HG03558 (cell line): Measurements from ENCODE around the gene FBXO10.
A peak's percentile ranks its signal among the peaks of the same experiment; 100 is the strongest.
"Not testable (repeated sequence)": the region's sequence is repeated elsewhere in the genome, so short reads cannot be mapped to it uniquely, and the experiment has no call there.

ENCODE experiments used
- ATAC-seq: cut with Tn5 transposase; IDR thresholded peaks from one replicate; pipeline ENCODE4 v1.9.1; 2021; ENCODE audit warnings: moderate number of reproducible peaks; ENCODE audit not compliant: unreplicated experiment; ENCODE audit errors: extremely low read depth

Gene FBXO10

DNA sequence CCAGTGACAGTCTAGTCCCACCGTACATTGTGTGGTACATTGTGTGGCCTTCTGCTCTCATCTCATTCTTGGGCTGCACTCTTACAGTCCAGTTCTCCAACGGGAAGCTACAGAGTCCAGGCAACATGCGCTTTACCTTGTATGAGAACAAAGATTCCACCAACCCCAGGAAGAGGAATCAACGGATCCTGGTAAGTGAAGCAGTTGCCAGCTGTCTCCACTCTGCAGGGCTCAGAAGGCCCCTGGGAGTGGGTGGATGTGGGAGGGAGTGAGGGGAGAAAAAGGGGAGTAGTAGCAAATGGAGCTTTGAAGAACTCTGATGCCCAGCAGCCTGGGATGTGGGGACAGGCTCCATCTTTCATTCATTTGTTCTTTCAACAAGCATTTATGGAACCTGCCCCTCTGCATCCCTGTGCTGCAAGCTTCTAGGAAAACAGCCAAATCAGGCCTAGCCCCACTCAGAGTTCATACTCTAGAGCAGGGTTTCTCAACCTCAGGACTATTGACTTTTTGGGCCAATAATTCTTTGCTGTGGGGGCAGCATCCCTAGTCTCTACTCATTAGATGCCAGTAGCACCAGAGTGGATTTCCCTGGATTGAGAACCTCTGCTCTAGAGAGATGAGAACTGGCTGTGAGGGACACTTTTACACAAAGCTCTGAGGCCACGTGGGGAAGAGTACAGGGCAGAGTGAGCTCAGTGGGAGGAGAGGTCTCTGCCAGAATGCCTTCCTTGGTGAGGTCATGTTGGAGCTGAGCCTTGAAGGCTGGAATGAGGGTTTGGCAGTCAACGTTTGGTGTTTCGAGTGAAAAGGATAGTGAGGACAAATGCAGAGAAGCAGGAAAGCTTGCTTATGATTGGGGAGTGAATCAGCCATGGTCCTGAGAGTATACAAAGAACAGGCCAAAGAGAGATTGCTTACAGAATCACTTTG, 89.3 kb downstream of the FBXO10 start:
- ATAC-seq = no peak

GRCh38 chr9:37486256-37486615, 89.9 kb downstream of the FBXO10 start:
- no peak for ATAC-seq

GRCh38 chr9:37485389-37486255, 90.6 kb downstream of the FBXO10 start, which contains the start of gene POLR1E:
TSS of gene POLR1E (plus strand) at chr9:37485948. CDS start at chr9:37486048, 100 bp downstream.
- ATAC-seq = peak; percentile 93

DNA sequence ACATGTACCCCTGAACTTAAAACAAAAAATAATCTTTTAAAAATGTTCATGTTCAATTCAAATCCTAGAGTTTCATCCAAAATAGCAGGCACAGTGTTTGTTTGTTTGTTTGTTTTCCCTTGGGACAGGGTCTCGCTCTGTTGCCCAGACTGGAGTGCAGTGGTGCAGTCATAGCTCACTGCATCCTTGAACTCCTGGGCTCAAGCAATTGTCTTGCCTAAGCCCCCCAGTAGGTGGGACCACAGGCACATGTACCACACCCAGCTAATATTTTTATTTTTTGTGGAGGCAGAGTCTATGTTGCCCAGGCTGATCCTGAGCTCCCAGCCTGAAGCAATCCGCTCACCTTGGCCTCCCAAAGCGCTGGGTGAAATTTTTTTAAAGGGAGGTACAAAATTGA, 95.4 kb downstream of the FBXO10 start:
- ATAC-seq = no peak

- ATAC-seq = not testable (repeated sequence)
These were observed 98.1 kb downstream of the FBXO10 start for GRCh38 chr9:37477987-37478619.

DNA sequence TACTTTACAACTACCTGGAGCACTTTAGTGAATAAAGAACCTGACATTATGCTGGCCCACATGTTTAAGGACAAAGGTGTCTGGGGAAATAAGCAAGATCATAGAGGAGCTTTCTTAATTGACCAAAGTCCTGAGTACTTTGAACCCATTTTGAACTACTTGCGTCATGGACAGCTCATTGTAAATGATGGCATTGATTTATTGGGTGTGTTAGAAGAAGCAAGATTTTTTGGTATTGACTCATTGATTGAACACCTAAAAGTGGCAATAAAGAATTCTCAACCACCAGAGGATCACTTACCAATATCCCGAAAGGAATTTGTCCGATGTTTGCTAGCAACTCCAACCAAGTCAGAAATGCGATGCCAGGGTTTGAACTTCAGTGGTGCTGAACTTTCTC, 98.7 kb downstream of the FBXO10 start:
- ATAC-seq = not testable (repeated sequence)

DNA sequence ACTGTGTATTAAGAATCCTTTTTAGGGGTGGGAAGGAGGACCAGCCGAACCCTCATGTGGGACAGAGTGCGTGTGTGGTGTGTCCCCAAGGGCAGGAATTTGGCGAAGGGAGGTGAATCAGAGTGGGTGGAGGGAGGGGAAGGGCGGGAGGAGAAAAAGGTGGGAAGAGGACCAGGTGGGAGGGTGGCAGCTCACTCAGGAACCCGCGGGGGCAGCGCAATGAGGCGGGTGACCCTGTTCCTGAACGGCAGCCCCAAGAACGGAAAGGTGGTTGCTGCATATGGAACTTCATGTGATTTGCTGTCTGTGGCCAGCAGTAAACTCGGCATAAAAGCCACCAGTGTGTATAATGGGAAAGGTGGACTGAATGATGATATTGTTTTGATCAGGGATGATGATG, 99.2 kb downstream of the FBXO10 start:
- no peak for ATAC-seq

GRCh38 chr9:37474438-37474837, 101.7 kb downstream of the FBXO10 start:
- ATAC-seq = no peak

DNA sequence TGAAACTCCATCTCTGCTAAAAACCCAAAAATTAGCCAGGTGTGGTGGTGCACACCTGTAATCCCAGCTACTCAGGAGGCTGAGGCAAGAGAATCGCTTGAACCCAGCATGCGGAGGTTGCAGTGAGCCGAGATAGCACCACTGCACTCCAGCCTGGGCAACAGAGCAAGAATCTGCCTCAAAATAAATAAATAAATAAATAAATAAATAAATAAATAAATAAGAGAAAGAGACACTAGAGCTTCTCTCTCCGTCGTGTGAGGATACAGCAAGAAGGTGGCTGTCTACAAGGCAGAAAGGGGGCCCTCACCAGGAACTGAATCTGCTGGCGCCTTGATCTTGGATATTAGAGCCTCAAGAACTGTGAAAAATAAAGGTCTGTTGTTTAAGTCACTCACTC, 102.2 kb downstream of the FBXO10 start:
- ATAC-seq = not testable (repeated sequence)

DNA sequence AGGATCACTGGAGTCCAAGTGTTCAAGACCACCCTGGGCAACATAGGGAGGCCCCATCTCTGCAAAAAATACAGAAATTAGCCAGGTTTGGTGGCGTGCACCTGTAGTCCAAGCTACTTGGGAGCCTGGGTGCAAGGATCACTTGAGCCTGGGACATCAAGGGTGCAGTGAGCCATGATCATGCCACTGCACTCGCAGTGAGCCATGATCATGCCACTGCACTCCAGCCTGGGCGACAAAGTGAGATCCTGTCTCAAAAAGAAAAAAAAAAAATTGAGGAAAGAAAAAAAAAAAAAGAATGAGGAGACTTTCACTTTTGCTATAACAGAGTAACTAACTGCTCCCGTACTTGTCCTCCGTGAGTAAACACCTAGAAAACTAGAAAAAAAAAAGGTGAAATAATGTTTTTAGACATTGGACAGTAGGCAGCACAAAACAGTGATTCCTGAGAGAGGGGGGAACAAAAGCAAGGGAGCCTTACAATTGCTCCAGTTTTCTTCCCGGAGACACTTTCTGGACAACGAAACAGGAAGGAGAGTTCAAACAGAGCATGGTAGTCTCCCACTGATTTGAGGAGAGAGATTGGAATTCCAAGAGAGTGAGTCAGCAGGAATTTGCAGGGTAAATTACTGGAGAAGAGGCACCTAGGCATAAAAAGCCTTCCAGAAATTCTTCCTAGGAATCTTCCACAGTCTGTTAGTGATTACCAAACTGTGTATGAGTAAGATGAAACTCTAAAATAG, 104.1 kb downstream of the FBXO10 start:
- ATAC-seq = no peak

GRCh38 chr9:37468620-37469019, 107.6 kb downstream of the FBXO10 start:
- no peak for ATAC-seq

- not testable (repeated sequence) for ATAC-seq
These were observed 108.7 kb downstream of the FBXO10 start for GRCh38 chr9:37467530-37467929.

- no peak for ATAC-seq
These were observed 110.0 kb downstream of the FBXO10 start for GRCh38 chr9:37466037-37466709.

GRCh38 chr9:37465249-37466036, 110.7 kb downstream of the FBXO10 start, which contains the start of gene ZBTB5:
TSS of gene ZBTB5 (minus strand) at chr9:37465450. CDS start at chr9:37442551, 22,899 bp downstream.
- peak; percentile 59 for ATAC-seq

DNA sequence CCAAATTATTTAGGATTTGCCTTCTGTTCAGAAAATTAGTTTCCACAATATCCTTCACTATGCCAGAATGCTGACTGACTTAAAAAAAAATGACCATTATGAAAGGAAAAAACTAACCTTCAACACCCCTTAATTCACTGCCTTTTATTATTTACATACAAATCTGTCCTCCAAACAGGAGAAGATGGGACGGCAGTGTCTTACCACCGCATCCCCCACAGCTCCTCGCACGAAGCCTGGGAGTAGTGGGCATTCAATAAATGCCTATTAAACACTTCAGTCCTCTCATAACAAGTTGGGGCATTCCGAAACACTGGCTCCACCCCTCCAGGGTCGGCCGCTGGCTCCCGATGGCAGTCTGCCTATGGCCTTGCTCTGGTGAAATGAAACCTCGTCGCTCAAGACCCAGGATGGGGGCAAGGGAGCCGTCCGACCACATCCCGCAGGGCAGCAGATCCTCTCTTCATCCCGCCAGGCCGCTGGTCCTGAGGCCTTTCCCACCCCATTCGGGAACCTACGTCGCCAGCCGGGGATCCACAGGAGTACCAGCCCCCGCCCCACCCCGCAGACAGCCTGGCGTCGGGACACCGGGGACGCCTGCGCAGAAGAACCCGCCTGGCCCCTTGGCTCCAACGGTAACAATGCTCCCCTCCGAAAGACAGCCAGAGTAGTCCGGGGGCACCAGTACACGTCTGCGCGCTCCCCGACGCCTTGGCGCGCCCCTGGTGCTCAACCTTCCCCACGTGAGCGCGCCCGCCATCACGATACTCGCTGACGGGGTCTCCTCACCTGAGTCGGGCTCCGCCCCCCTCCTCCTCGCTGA, 111.5 kb downstream of the FBXO10 start:
- ATAC-seq = peak; percentile 17

DNA sequence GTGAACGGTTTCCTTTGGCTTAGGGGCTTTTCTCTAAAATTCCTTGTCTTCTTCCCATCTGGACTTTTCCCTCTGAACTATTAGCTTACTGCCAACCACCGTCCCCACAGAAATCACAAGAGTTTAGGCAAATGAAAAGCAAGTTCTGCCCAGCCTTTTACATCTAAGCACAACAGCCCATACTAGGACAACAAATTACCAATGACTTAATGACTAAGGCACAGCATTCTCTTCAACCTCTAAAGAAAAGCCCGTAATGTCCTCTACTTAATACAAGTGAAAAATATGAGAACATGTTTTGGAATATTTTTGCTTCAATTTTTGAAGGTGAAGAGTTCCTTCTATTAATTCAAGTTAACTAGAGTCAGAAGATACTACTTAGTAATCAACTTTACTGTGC, 112.2 kb downstream of the FBXO10 start:
- no peak for ATAC-seq
